GM21390 (cell line): ENCODE results near the gene SLC6A3.
"Not testable (repeated sequence)": the region's sequence is repeated elsewhere in the genome, so short reads cannot be mapped to it uniquely, and the experiment has no call there.

Experiments
- ATAC-seq: cut with Tn5 transposase; IDR thresholded peaks from one replicate; pipeline ENCODE4 v1.9.1; 2021; ENCODE audit not compliant: unreplicated experiment

Gene SLC6A3

DNA sequence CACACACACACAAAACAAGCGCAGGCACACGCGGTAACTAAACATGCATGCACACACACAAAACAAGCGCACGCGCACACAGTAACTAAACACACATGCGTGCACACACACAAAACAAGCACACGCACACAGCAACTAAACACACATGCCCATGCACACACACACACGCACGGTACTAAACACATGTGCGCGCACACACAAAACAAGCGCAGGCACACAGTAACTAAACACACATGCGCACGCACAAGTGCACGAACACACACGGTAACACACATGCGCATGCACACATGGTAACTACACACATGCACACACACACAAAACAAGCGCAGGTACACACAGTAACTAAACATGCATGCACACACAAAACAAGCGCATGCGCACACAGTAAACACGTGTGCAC, 19.9 kb upstream of the SLC6A3 start:
- no peak for ATAC-seq

DNA sequence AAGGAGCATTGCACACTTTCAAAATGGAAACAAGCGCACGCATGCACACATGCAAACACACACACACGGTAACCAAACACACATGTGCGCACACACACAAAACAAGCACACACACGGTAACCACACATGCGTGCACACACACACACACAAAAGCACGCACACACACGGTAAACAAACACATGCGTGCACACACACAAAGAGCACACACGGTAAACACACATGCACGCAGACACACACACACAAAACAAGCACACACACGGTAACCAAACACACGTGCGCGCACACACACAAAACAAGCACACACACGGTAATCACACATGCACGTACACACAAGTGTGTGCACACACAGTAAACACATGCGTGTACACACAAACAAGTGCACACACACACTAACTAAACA, 19.3 kb upstream of the SLC6A3 start:
- ATAC-seq = no peak

DNA sequence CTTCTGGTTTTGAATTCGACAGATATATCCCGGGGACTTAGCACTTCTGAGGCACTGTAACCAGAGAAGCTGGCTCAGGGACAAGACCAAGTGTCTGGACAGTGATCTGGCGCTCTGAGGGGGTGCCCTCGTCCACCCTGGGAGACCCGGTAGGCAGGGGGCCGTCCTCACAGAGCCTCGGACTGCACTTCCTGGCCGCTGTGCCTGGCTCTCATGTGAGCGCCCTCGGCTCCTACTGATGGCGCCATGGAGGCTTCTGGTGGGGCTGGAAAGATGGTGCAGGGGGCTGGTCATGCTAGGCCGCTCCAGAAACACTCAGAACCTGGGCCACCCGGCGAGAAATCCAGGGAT, 18.8 kb upstream of the SLC6A3 start:
- ATAC-seq = no peak

DNA sequence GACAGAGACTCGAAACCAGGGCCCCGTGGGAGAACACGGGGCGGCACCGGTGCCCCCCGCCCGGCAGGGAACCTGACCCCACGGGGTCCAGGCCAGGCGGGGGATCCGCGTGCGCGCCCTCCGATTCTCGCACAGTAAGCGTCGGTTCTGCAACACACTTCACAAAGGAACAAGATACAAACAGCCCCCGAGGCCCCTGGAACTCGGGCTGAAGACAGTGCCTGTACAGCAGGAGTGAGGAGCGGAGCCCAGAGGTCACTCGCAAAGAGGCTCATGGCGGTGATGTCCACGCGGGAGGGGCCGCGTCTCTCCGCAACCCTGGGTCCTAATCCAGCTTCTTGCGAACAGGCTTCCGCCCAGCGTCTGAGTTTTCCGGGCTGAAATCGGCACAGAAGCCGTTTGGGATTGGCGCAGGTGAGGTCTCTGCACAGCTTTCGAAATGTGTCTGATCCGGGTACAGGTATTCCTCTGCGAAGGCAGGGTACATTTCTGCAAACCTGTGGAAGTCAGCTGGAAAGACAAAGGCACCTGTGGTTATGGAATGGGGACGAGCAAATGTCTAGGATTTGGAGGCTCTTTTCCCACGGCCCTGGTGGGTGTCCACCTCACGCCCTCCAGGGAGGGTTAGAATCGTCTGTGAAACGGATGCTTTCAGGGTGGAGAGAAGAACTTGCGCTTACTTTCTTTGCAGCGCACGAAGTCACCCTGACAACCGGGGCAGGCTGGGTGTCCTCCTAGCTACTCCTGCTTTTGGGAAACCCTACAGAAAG, 18.3 kb upstream of the SLC6A3 start:
- no peak for ATAC-seq

GRCh38 chr5:1462358-1462757, 17.1 kb upstream of the SLC6A3 start:
- ATAC-seq = no peak

DNA sequence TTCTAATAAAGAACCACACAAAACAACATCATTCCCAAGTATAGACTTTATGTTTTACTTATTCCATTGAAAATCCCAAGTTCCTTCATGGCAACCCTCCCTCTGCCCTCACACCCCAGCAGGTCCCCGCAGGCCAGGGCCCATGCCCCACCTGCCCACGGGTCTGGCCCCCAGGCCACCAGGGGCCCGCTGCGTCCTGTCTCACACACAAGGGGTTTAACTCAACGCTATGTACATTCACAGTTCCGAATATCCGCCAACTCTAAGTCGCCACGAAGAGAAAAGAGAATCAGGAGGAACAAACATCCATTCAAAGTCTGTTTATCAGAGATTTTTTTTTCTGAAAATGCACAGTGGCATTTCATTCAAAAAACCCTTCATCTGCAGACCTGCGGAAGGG, 16.2 kb upstream of the SLC6A3 start:
- ATAC-seq = no peak

DNA sequence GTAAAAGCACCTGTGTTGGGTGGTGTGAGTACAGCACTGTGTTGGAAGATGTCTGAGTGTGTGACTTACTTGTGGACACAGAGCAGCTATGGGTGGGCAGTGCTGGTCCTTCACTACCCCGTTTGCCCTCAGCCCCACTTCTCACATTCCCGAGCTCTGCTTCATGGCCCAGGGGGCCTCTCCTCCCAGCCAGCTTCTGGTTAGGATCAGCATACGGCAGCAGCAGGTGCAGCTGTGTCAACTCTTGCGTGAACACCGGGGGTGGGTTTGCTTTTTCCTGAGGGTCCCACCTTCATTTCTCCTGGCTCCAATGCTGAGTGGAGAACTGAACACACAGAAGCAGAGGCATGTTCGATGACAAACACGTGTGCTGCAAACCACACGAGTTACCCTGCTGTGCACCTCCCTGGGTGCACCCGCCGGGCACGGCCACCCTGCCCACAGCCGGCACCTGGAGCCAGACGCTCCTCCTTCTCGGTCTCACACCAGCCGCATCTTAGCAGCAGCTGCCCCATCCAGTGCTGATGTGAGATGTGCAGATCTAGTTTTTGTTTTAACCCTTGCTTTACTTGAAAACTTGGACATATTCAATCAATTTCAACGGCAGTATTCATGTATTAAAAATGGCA, 14.9 kb upstream of the SLC6A3 start:
- ATAC-seq = no peak

DNA sequence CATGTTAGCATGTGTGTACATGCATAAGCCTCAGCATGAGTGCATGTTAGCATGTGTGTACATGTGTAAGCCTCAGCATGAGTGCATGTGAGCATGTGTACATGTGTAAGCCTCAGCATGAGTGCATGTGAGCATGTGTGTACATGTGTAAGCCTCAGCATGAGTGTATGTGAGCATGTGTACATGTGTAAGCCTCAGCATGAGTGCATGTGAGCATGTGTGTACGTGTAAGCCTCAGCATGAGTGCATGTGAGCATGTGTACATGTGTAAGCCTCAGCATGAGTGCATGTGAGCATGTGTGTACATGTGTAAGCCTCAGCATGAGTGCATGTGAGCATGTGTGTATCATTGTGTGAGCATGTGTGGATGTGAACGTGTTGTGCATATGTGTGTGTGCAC, 14.2 kb upstream of the SLC6A3 start:
- ATAC-seq = not testable (repeated sequence)

- not testable (repeated sequence) for ATAC-seq
Observed at GRCh38 chr5:1456110-1456881, 11.1 kb upstream of the SLC6A3 start.

DNA sequence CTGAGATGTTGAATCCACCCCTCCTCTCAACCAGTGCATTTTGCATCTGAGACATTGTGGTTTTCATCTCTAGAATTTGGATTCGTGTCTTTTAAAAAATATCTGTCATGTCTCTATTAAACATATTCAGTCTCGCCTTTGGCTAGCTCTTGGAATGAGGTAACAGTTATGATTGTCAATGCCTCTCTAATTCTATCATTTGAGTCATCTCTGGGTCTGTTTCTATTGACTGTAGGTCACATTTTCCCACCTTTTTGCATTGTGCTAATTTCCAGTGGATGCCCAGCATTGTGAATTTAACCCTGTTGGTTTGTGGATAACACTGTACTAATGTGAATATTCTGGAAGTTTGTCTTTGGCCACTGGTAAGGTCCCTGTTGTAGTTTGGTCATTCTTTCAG, 8.4 kb upstream of the SLC6A3 start:
- ATAC-seq = no peak

- ATAC-seq = no peak
Observed at GRCh38 chr5:1449081-1449630, 3.9 kb upstream of the SLC6A3 start.

DNA sequence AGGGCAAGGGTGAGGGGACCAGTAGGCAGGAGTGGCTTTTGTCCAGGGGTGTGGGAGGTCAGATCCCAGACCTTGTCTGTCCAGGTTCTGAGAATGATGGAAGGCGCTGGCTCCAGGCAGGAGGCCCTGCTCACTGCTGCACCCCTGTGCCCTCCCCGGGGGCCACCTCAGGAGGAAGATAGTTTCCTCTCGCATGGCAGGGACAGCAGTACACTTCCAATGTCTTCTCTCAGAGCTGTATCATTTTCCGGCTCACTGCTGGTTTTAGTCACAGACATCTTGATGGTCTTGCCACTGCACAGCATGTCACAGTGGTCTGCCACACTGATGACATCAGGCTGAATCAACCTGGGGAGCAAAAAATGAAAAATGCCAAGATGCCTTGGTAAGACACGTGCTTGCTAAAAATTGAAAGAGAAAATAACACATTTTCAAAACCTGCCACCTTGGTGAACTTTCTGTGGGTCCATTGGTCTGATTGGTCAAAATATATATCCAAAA, 3.3 kb upstream of the SLC6A3 start:
- ATAC-seq = no peak

GRCh38 chr5:1447671-1448361, 2.6 kb upstream of the SLC6A3 start:
- no peak for ATAC-seq

GRCh38 chr5:1446602-1447343, 1.5 kb upstream of the SLC6A3 start:
- no peak for ATAC-seq

GRCh38 chr5:1445689-1446601, 705 bp upstream of the SLC6A3 start:
- no peak for ATAC-seq

- ATAC-seq = no peak
Observed at GRCh38 chr5:1444361-1445189, 665 bp downstream of the SLC6A3 start.

DNA sequence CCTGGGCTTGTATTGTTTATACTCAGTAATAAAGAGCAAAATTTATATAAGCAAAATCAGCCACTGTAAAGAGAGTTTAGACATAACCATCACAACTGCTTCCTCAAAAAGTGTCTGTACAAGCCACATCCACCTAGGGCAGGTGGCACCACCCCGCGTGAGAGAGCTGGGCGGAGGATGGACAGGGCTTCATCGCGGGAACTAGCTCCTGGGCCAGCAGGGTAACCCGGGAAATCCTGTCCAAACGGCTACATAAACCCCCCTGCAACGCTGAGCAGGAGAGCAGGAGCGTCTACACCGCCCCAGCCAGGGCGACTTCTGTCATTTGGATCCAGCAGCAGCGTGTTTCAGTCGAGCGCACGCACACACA, 1.3 kb downstream of the SLC6A3 start:
- no peak for ATAC-seq

GRCh38 chr5:1443171-1443570, 2.1 kb downstream of the SLC6A3 start:
- no peak for ATAC-seq
